ENCODE data around the gene HYLS1.

The HYLS1 gene

DNA sequence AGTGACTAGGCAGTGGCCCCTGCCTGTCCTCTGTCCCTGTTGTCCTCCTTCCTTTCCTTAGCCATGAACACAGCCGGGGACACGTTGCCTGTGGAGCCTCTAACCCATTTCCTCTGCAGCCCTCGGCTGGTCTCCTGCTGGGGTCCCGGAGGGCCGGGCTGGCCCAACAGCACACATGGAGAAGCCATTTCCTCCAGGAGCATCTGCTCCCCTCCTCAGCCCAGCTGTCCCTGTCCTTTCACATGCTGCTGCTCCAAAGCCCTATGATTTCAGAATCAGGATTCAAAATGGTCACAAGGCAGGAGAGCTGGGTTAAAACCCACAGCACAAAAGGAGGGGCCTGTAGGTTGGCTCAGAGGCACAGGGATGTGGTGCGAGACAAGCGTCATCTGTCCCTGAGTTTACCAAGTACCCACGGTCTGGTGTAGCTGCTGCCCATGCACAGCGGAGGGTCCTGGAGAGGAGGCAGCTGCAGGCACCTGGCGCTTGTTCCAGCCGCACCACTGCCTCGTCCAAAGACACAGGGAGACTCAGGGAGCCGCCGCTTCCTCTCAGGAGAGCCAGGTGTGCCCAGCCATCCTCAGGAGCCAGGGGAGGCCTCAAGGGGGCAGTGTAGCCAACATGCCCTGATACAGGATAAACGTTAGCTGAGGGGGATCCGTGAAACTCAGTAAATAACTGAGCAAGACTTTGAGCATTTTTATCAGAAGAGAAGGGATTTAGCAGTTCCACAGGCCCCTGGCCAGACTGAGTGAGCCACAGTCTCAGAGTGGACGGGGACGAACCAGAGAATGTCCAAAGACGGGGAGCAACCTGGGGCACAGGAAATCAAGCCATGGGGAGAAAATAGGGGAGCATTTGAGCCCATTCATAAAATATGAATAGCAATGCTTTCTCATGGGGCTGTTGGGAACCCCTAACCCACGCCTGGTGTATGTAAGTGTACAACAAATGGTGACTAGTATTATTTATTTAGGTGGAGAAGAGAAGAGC lies 54.4 kb downstream of the HYLS1 start:
- no peak overlapping the region for H3K4me3 ChIP-seq (ENCODE audit: low read depth, low read length)
- TF ChIP-seq, protein P1, sequence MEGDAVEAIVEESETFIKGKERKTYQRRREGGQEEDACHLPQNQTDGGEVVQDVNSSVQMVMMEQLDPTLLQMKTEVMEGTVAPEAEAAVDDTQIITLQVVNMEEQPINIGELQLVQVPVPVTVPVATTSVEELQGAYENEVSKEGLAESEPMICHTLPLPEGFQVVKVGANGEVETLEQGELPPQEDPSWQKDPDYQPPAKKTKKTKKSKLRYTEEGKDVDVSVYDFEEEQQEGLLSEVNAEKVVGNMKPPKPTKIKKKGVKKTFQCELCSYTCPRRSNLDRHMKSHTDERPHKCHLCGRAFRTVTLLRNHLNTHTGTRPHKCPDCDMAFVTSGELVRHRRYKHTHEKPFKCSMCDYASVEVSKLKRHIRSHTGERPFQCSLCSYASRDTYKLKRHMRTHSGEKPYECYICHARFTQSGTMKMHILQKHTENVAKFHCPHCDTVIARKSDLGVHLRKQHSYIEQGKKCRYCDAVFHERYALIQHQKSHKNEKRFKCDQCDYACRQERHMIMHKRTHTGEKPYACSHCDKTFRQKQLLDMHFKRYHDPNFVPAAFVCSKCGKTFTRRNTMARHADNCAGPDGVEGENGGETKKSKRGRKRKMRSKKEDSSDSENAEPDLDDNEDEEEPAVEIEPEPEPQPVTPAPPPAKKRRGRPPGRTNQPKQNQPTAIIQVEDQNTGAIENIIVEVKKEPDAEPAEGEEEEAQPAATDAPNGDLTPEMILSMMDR (IDR thresholded peaks at IDR 0.05; ENCODE audit: borderline replicate concordance, insufficient read depth, low read depth, low read length) = peak; percentile 83

DNA sequence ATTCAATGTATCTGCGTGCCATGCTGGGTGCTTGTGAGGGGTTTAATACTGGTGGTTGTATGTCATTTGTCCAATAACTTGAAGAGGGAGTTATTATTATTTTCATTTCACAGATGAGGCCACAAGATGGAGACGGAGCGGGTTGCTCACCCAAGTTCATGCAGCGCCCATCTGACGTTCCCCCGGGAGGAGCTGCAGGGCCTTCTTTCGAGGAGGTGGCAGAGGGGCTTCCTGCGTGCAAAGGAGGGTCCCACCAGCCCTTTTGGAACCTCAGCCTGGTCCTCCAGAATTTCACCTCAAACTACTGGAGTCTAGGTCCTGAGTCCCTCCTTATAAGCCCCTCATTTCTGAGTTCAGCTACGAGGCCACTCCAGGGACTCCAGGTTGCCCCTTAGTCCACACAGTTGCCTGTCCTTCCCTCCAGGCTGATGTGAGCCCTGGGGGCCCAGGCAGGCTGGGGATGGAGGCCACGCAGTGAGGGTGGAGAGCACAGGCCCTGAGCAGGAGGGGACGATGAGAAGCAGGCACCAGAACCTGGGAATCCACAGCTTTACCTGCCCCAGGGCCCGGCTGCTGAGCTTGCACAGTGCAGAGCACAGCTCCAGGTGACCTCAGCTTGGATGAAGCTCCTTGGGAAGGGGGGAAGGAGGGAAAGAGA lies 55.4 kb downstream of the HYLS1 start:
- H3K4me3 ChIP-seq (ENCODE audit: low read depth, low read length) = no peak overlapping the region
- TF ChIP-seq, protein P1 (IDR thresholded peaks at IDR 0.05; ENCODE audit: borderline replicate concordance, insufficient read depth, low read depth, low read length) = no peak

DNA sequence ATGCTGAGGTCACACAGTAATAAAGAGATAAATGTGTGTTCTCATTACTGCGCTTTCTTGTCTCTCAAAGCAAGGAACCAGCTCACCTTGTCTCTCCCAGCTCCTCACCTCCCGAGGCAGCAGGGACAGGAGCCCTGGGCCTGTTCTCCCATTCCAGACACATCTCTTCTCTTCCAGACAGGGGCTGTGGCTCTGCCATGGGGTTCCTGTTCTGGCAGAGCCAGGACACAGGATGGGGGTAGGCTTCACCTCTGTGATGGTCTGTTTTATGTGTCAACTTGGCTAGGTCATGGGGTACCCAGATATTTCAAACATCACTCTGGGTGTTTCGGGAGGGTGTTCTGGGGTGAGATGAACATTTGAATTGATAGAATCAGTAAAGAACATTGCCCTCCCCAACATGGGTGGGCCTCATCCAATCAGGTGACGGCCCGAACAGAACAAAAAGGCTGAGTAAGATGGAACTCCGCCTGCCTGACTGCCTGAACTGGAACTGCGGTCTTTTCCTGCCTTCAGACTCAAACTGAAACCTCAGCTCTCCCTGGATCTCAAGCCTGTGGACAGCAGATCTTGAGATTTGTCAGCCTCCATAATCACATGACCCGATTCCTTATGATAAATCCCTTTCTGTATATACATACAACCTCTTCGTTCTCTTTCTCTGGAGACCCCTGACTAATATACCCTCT lies 56.3 kb downstream of the HYLS1 start:
- no peak overlapping the region for H3K4me3 ChIP-seq (ENCODE audit: low read depth, low read length)
- TF ChIP-seq, protein P1 (IDR thresholded peaks at IDR 0.05; ENCODE audit: borderline replicate concordance, insufficient read depth, low read depth, low read length) = no peak

DNA sequence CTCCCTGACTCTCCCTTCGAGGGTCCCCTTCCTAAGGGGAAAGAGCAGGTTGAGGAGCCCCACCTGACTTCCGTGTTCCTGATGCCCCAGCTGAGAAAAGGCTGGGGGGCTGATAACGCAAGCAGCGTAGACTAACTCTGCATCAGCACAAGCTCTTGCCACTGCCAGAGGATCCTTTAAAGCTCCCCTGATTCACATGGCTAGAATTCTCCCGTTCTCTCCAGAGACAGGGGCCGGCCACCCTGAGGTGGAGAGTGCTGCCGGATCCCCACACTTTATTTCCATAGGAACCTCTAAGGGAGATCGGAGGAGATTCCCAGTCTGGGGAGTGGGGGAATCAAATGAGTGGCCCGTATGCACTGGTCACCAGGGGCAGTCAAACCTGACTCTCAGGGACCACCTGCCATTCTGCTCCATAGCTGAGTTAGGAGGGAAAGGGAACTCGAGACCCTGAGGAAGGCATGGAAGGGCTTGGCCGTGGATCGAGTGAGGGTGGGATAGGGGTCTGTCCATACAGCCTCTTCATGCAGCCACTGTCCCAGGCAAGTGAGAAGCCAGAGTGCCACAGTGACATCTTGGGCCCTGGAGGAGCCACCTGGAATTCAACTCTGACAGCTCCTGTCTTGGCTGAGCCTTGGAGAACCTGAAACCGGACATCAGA lies 57.0 kb downstream of the HYLS1 start:
- H3K4me3 ChIP-seq (ENCODE audit: low read depth, low read length) = no peak overlapping the region
- TF ChIP-seq, protein P1 (IDR thresholded peaks at IDR 0.05; ENCODE audit: borderline replicate concordance, insufficient read depth, low read depth, low read length) = no peak

DNA sequence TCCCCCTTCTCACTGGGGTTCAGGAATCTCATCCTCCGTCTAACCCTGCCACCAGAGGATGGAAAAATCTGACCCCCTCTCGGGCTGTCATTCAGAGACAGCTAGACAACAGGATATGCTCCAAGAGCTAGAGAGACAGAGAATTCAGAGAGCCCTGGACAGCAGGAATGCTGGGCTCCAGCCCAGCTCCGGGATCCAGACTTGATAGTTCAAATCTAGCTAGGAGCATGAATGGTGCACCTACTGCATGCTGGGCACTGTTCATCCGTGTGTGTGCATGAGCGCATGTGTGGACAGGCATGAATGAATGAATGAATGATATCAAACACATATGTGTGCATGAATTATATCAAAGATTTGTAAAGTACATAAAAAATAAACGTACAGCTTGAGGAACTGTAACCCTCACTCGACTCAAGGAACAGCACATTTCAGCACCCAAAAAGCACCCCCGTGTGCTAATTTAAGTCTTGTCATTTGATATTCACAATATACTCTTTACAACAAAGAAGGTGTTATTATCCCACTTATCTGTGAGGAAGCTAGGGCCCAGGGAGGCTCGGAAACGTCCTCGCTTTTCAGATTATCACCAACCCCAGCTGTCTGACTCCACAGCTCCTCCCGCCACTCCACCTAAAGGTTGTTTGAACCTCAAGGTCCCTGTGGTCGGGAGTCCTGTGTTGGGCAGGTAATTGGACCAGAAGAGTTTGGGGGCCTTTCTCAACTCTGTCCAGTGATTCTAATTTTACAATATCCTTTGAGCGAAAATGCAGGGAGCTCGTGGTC lies 57.7 kb downstream of the HYLS1 start:
- TF ChIP-seq, protein P1 (IDR thresholded peaks at IDR 0.05; ENCODE audit: borderline replicate concordance, insufficient read depth, low read depth, low read length) = no peak
- no peak overlapping the region for H3K4me3 ChIP-seq (ENCODE audit: low read depth, low read length)

All from GM12875 (cell line).